ENCODE results near the gene HS3ST1.

The HS3ST1 gene

DNA sequence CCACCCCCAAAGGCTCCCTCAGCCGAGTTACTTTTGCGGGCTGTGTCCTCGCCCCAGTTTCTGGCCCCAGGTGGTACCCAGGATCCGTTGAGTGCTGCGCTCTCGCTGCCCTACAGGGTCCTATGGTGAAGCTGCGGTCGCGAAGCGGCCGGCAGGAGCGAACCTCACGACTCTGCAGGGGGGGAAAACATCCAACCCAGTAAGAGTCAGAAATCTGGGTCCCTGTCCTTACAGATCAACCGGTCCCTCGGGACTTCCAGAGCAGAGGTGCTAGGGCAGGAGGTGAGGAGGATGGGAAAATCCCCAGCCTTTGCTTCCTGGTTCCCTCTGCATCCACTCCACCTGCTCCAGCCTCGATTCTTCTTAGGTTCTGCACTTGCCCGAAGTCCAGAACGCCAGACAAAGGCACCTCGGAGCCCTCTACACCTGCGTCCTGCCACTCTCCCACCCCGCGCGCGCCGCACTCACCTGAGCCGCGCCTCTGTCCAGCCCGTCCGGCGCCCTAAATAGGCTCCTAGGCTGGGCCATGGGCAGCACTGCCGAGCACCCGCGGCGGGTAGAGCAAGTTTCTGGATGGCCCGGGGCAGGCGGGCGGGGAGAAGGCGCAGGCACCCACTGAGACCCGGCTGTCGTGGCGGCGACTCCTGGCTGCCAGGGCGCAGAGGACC lies at the start of gene HS3ST1:
Gene HS3ST1, minus strand, starts transcription at position 664 of the 668 bp plus-strand sequence. CDS start 28,889 bp downstream, outside the sequence.
- no peak for DNase-seq (ENCODE audit: low read depth in 2 of 2)

GRCh38 chr4:11475871-11476270 lies 47.2 kb upstream of the HS3ST1 start:
- no peak for DNase-seq (ENCODE audit: low read depth in 2 of 2)

GRCh38 chr4:11474146-11474545 lies 45.5 kb upstream of the HS3ST1 start:
- DNase-seq (ENCODE audit: low read depth in 2 of 2): no peak

DNA sequence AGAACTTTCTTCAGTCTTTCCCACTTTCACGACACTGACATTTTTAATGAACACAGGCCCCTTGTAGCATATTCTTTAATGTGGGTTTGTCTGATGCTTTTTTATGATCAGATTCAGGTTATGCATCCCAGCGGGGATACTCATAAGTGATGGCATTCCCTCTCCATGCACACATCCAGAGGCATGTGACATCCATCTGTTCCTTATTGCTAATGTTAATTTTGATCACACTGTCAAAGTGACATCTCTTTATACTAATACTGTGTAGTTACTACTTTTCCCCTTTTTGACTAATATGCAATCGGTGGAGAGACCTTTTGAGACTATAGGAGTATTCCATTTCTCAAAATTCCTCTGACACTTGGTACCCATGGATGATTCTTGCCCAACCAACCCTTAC lies 43.8 kb upstream of the HS3ST1 start:
- DNase-seq (ENCODE audit: low read depth in 2 of 2): no peak

DNA sequence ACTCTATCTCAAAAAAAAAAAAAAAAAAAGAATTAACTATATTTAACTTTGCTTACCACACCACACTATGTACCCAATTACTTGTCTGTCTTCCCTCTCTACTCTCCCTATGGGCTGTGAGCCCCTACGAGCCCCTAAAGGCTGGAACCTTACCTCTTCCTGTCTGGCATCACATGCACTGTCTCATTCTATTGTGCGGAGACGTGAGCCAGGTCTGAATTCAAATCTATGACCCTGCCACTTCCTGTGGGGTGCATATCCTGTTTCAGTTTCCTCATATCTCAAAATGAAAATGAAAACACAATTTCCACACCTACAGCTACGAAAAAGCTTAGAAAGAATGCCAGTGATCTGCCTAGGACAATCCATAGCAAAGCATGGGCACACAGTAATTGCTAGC lies 42.9 kb upstream of the HS3ST1 start:
- peak; percentile 20 to 41 for DNase-seq (ENCODE audit: low read depth in 2 of 2)

- no peak for DNase-seq (ENCODE audit: low read depth in 2 of 2)
Observed at GRCh38 chr4:11471046-11471441, 42.4 kb upstream of the HS3ST1 start.

DNA sequence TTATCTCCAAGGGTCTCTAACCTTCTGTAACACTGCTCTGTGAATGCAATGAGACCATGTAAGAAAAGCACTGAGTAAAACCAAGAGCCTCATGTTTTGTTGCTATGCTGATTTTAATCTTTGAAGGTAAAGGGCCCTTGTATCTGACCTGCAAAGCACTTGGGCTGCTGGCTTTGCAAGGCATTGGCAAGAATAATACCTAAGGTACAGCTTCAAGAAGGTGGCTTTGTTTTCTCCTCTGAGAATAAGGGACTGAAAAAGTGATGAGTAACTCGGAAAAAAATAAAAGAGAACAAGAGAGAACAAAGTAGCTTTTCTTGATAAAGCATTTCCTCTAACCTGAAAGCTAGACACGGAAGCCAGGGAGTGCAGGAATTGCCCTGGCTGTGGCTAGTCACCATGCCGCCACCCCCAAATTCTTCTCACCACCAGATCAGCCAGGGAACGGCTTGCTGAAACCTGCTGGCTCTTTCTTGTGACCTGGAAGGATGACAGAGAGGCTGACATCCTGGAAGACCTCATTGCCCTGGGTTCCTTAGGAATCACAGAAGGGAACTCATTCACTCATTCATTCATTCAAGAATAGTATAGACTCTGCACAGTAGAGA lies 41.8 kb upstream of the HS3ST1 start:
- DNase-seq (ENCODE audit: low read depth in 2 of 2): no peak

GRCh38 chr4:11469650-11470437 lies 41.1 kb upstream of the HS3ST1 start:
- DNase-seq (ENCODE audit: low read depth in 2 of 2): no peak

- DNase-seq (ENCODE audit: low read depth in 2 of 2): no peak
Observed at GRCh38 chr4:11468901-11469300, 40.2 kb upstream of the HS3ST1 start.

DNA sequence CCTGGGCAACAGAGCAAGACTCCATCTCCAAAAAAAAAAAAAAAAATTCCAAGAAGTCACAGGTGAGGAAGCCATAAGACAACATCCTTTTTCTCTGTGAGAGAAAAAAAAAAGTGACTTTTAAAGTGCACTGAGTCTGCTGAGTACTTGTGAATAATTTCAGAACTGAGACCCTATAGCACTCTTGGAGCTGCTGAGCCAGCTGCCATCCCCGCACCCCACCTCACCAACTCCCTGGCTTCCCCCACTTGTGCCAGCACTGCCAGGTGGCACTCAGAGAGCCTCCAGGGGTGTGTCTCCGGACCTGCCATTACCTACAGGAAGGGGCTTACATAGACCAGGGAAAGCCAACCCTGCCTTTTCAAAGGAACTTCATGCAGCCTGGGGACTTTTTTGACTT lies 39.2 kb upstream of the HS3ST1 start:
- DNase-seq (ENCODE audit: low read depth in 2 of 2): no peak

DNA sequence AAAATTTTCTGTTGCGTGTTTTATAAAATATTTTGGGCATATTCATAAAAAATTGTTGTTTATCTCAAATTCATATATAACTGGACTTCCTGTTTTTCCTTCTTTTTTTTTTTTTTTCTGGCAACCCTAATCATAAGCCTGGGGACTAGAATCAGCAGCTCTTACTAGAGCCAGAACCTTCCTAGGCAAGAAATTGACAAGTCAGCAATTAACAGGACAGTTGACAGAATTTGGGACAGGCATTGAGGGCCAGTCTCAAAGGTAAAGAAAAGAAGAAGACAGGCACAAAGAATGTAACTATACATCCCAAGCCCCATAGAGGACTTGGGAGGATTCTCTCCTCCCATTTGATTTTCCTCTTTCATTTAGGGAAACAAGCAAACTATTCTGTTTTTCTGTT lies 35.0 kb upstream of the HS3ST1 start:
- DNase-seq (ENCODE audit: low read depth in 2 of 2): no peak

DNA sequence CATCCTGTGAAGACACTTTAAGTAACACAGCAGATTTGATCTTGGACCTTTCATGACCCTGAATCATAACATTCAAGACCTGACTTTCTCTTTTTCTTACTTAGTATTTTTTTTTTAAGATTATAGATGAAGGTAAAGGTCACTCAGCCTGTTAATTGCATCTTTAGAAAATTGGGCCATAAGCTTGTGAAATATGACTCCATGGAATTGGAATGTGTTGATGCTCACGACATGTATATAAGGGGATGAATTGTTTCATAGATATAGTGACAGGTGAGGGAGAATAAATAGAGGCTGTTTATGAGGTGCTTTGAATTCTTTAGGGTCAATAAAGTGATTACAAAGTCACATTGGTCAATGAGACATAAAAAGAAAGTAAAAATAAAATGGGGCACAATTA lies 27.7 kb upstream of the HS3ST1 start:
- no peak for DNase-seq (ENCODE audit: low read depth in 2 of 2)

GRCh38 chr4:11455201-11455835 lies 26.6 kb upstream of the HS3ST1 start:
- no peak for DNase-seq (ENCODE audit: low read depth in 2 of 2)

- DNase-seq (ENCODE audit: low read depth in 2 of 2): no peak
Observed at GRCh38 chr4:11451716-11452115, 23.0 kb upstream of the HS3ST1 start.

- DNase-seq (ENCODE audit: low read depth in 2 of 2): no peak
Observed at GRCh38 chr4:11446155-11446811, 17.6 kb upstream of the HS3ST1 start.

- DNase-seq (ENCODE audit: low read depth in 2 of 2): no peak
Observed at GRCh38 chr4:11441194-11441556, 12.5 kb upstream of the HS3ST1 start.

DNA sequence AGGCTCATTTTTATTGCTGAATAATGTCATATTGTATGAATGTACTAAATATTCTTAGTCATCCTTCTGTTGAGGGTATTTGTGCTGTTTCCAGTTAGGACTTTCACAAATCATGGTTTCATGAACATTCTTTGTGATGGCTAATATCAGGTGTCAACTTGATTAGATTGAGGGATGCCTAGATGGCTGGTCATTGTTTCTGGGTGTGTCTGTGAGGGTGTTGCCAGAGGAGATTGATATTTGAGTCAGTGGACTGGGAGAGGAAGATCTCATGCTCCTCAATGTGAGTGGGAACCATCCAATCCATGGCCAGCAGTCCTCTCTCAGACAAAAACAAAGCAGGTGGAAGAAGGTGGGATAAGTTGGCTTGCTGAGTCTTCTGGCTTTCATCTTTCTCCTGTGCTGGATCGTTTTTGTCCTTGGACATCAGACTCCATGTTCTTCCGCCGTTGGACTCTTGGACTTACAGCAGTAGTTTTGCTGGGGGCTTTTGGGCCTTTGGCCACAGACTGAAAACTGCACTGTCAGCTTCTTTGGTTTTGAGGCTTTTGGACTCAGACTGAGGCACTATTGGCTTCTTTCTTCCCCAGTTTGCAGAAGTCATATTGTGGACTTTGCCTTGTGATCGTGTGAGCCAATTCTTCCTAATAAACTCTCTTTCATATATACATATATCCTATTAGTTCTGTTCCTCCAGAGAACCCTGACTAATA lies 11.9 kb upstream of the HS3ST1 start:
- no peak for DNase-seq (ENCODE audit: low read depth in 2 of 2)

DNA sequence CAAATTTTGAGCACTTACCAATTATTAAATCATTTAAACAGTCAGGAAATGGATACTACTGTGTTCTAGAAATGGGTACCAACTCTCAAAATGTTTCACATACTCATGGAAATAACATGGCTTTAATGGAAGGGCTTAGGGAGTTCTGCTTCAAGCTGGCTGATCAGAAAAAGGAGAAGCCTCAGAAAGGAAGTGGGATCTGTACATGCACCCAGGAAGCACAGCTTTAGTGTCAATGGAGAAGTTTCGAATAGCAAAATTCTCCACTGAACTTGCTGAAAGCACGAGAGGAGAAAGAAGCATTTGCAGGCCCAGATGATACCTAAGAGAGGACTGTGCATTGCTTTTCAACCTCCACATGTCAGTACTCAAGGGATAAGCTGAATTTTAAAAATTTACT lies 11.1 kb upstream of the HS3ST1 start:
- DNase-seq (ENCODE audit: low read depth in 2 of 2): no peak

- no peak for DNase-seq (ENCODE audit: low read depth in 2 of 2)
Observed at GRCh38 chr4:11438647-11439046, 10.0 kb upstream of the HS3ST1 start.

- DNase-seq (ENCODE audit: low read depth in 2 of 2): no peak
Observed at GRCh38 chr4:11436673-11437072, 8.0 kb upstream of the HS3ST1 start.

- DNase-seq (ENCODE audit: low read depth in 2 of 2): no peak
Observed at GRCh38 chr4:11436084-11436483, 7.4 kb upstream of the HS3ST1 start.

All from activated CD8-positive, alpha-beta memory T cell treated with anti-CD3 and anti-CD28 coated beads for 4 hours (primary cell).